Measurements from ENCODE around the gene CDC42EP4.

The CDC42EP4 gene

GRCh38 chr17:73301369-73301768 is 10.4 kb downstream of the CDC42EP4 start:
- no peaks in the 10 kb centered on the region for H3K27me3 ChIP-seq (ENCODE audit: control insufficient read depth in 2 of 2, insufficient read depth in 2 of 2, low read length in 2 of 2)
- peaks cover 3 to 4% of the 10 kb centered on the region in 2 donors for H3K36me3 ChIP-seq (ENCODE audit: control insufficient read depth in 2 of 2, insufficient read depth in 2 of 2, low read length in 2 of 2)
- H3K9ac ChIP-seq (ENCODE audit: low read depth in 1 of 2, low read length in 2 of 2), result no peak overlapping the region
- H3K4me1 ChIP-seq (ENCODE audit: control insufficient read depth in 2 of 2, insufficient read depth in 2 of 2, low read length in 2 of 2), result peaks cover 29 to 30% of the 10 kb centered on the region in 2 donors
- H3K4me3 ChIP-seq (ENCODE audit: low read length in 2 of 2), result no peak overlapping the region
- no peak overlapping the region for H3K27ac ChIP-seq (ENCODE audit: low read depth in 2 of 2, low read length in 2 of 2)
- no peaks in the 10 kb centered on the region for H3K9me3 ChIP-seq (ENCODE audit: control insufficient read depth in 2 of 2, low read length in 2 of 2)

- peak overlapping the region in 1 of 2 donors; percentile 1 for H3K27ac ChIP-seq (ENCODE audit: low read depth in 2 of 2, low read length in 2 of 2)
- H3K27me3 ChIP-seq (ENCODE audit: control insufficient read depth in 2 of 2, insufficient read depth in 2 of 2, low read length in 2 of 2), result no peaks in the 10 kb centered on the region
- H3K9ac ChIP-seq (ENCODE audit: low read depth in 1 of 2, low read length in 2 of 2), result no peak overlapping the region
- H3K4me3 ChIP-seq (ENCODE audit: low read length in 2 of 2), result no peak overlapping the region
- H3K9me3 ChIP-seq (ENCODE audit: control insufficient read depth in 2 of 2, low read length in 2 of 2), result no peaks in the 10 kb centered on the region
- peaks cover 3 to 4% of the 10 kb centered on the region in 2 donors for H3K36me3 ChIP-seq (ENCODE audit: control insufficient read depth in 2 of 2, insufficient read depth in 2 of 2, low read length in 2 of 2)
- peaks cover 19 to 23% of the 10 kb centered on the region in 2 donors for H3K4me1 ChIP-seq (ENCODE audit: control insufficient read depth in 2 of 2, insufficient read depth in 2 of 2, low read length in 2 of 2)
Observed at GRCh38 chr17:73300392-73300791, 11.4 kb downstream of the CDC42EP4 start.

DNA sequence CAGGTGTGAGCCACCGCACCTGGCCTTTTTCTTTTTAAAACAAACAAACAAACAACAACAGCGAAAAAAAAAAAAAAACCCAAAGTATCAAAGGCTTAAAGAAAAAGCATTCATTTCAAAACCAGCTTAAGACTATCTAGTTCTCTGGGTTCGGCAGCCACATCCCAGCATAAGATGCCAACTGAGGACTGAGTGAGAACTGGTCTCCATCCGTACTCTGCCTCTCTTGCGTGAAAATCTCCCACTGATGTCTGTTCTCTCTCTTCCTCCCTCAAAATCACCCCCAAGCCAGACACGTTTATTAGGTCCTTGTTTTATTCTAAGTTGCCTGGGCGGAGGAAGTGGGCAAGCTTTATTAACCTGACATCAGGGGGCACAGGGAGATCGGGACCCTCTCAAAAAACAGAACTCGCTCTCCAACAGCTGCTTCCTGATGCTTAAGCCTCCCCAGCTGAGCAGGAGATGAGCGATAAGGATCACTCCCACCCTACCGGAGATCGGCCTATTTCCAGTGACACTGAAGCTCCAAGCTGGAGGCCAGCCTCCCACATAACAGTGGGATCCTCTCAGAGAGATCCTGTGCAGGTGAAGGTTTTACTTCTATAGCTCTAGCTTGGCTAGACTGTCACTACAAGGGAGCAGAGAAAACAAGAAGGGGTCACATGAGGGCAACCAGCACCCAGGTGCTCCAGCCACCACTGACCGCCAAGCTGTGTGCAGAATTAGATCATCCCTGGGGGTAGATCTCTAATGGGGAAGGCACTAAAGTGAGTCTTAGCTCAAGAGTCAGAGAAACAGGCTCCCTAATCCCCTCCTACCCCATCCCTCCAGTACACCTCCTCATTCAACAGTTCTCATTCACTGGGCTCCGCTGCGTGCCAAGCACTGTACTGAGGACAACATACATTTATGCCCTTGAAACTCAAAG is 13.6 kb downstream of the CDC42EP4 start:
- peaks cover 11 to 20% of the 10 kb centered on the region in 2 donors for H3K4me1 ChIP-seq (ENCODE audit: control insufficient read depth in 2 of 2, insufficient read depth in 2 of 2, low read length in 2 of 2)
- H3K36me3 ChIP-seq (ENCODE audit: control insufficient read depth in 2 of 2, insufficient read depth in 2 of 2, low read length in 2 of 2), result peaks cover 3 to 5% of the 10 kb centered on the region in 2 donors
- H3K27ac ChIP-seq (ENCODE audit: low read depth in 2 of 2, low read length in 2 of 2), result no peak overlapping the region
- H3K9ac ChIP-seq (ENCODE audit: low read depth in 1 of 2, low read length in 2 of 2), result no peak overlapping the region
- no peak overlapping the region for H3K4me3 ChIP-seq (ENCODE audit: low read length in 2 of 2)
- H3K27me3 ChIP-seq (ENCODE audit: control insufficient read depth in 2 of 2, insufficient read depth in 2 of 2, low read length in 2 of 2), result no peaks in the 10 kb centered on the region
- H3K9me3 ChIP-seq (ENCODE audit: control insufficient read depth in 2 of 2, low read length in 2 of 2), result no peaks in the 10 kb centered on the region

GRCh38 chr17:73293480-73293911 is 18.3 kb downstream of the CDC42EP4 start:
- H3K4me3 ChIP-seq (ENCODE audit: low read length in 2 of 2), result no peak overlapping the region
- no peaks in the 10 kb centered on the region for H3K9me3 ChIP-seq (ENCODE audit: control insufficient read depth in 2 of 2, low read length in 2 of 2)
- H3K9ac ChIP-seq (ENCODE audit: low read depth in 1 of 2, low read length in 2 of 2), result no peak overlapping the region
- no peaks in the 10 kb centered on the region for H3K27me3 ChIP-seq (ENCODE audit: control insufficient read depth in 2 of 2, insufficient read depth in 2 of 2, low read length in 2 of 2)
- peaks cover 43 to 52% of the 10 kb centered on the region in 2 donors for H3K4me1 ChIP-seq (ENCODE audit: control insufficient read depth in 2 of 2, insufficient read depth in 2 of 2, low read length in 2 of 2)
- no peak overlapping the region for H3K27ac ChIP-seq (ENCODE audit: low read depth in 2 of 2, low read length in 2 of 2)
- peaks cover 1 to 2% of the 10 kb centered on the region in 2 donors for H3K36me3 ChIP-seq (ENCODE audit: control insufficient read depth in 2 of 2, insufficient read depth in 2 of 2, low read length in 2 of 2)

DNA sequence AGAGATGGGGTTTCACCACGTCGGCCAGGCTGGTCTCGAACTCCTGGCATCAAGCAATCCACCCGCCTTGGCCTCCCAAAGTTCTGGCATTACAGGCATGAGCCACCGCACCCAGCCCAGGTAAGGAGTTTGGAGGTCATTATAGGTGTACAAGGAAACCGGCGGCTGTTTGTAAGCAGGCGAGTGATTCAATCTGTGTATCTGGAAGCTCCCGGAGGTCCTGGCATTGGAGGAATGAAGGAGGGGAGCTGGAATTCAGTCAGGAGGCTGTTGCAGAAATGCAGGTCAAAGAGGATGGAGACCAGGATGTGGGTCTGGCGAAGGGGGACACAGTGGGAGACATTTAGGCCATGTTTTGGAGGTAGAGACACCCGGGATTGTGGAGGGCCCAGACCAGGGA is 18.8 kb downstream of the CDC42EP4 start:
- Histone ChIP-seq H3K36me3 (ENCODE audit: control insufficient read depth in 2 of 2, insufficient read depth in 2 of 2, low read length in 2 of 2) (peaks cover 0 to 2% of the 10 kb centered on the region in 2 donors), H3K27me3 (ENCODE audit: control insufficient read depth in 2 of 2, insufficient read depth in 2 of 2, low read length in 2 of 2) (no peaks in the 10 kb centered on the region), H3K4me3 (ENCODE audit: low read length in 2 of 2) (no peak overlapping the region), H3K4me1 (ENCODE audit: control insufficient read depth in 2 of 2, insufficient read depth in 2 of 2, low read length in 2 of 2) (peaks cover 45 to 51% of the 10 kb centered on the region in 2 donors), H3K27ac (ENCODE audit: low read depth in 2 of 2, low read length in 2 of 2) (no peak overlapping the region), H3K9me3 (ENCODE audit: control insufficient read depth in 2 of 2, low read length in 2 of 2) (no peaks in the 10 kb centered on the region), H3K9ac (ENCODE audit: low read depth in 1 of 2, low read length in 2 of 2) (no peak overlapping the region)

GRCh38 chr17:73292031-73292531 is 19.7 kb downstream of the CDC42EP4 start:
- H3K27me3 ChIP-seq (ENCODE audit: control insufficient read depth in 2 of 2, insufficient read depth in 2 of 2, low read length in 2 of 2), result no peaks in the 10 kb centered on the region
- peaks cover 46 to 57% of the 10 kb centered on the region in 2 donors for H3K4me1 ChIP-seq (ENCODE audit: control insufficient read depth in 2 of 2, insufficient read depth in 2 of 2, low read length in 2 of 2)
- peaks cover 0 to 2% of the 10 kb centered on the region in 2 donors for H3K36me3 ChIP-seq (ENCODE audit: control insufficient read depth in 2 of 2, insufficient read depth in 2 of 2, low read length in 2 of 2)
- peak overlapping the region in 1 of 2 donors; percentile 19 for H3K4me3 ChIP-seq (ENCODE audit: low read length in 2 of 2)
- H3K27ac ChIP-seq (ENCODE audit: low read depth in 2 of 2, low read length in 2 of 2), result peak overlapping the region; percentile 67 to 80
- H3K9me3 ChIP-seq (ENCODE audit: control insufficient read depth in 2 of 2, low read length in 2 of 2), result no peaks in the 10 kb centered on the region
- peak overlapping the region; percentile 24 to 41 for H3K9ac ChIP-seq (ENCODE audit: low read depth in 1 of 2, low read length in 2 of 2)

DNA sequence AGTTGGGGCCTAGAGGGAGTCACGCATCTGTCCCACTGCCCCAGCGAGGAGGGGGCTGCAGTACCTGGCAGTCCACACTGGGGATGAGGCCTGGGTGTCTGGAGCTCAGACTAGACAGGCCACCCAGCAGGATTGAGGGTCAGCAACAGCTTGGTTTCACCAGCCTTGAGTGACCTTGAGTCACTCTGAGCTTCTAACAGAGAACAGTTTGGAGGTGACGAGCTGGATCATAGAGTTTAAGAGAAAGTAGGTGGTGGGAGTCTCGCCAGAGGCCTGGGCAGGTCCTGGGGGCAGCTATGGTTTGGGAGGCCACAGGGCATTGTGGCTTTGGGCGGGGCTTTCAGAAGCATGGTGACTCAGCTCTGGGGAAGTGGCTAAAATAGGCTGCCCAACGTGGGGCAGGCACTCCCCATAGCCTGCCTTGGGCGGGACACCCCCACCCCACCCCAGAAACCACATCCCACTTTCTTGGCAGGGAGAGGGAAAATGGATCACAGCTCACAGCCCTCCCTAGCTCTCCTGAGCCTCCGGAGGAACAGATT is 20.5 kb downstream of the CDC42EP4 start:
- peak overlapping the region; percentile 67 to 80 for H3K27ac ChIP-seq (ENCODE audit: low read depth in 2 of 2, low read length in 2 of 2)
- H3K36me3 ChIP-seq (ENCODE audit: control insufficient read depth in 2 of 2, insufficient read depth in 2 of 2, low read length in 2 of 2), result peaks cover 3 to 6% of the 10 kb centered on the region in 2 donors
- peak overlapping the region; percentile 24 to 41 for H3K9ac ChIP-seq (ENCODE audit: low read depth in 1 of 2, low read length in 2 of 2)
- H3K9me3 ChIP-seq (ENCODE audit: control insufficient read depth in 2 of 2, low read length in 2 of 2), result no peaks in the 10 kb centered on the region
- peaks cover 50 to 57% of the 10 kb centered on the region in 2 donors for H3K4me1 ChIP-seq (ENCODE audit: control insufficient read depth in 2 of 2, insufficient read depth in 2 of 2, low read length in 2 of 2)
- H3K27me3 ChIP-seq (ENCODE audit: control insufficient read depth in 2 of 2, insufficient read depth in 2 of 2, low read length in 2 of 2), result no peaks in the 10 kb centered on the region
- H3K4me3 ChIP-seq (ENCODE audit: low read length in 2 of 2), result peak overlapping the region; percentile 19 to 26

- Histone ChIP-seq H3K4me3 (ENCODE audit: low read length in 2 of 2) (peak overlapping the region; percentile 3 to 26), H3K9ac (ENCODE audit: low read depth in 1 of 2, low read length in 2 of 2) (peak overlapping the region in 1 of 2 donors; percentile 24), H3K4me1 (ENCODE audit: control insufficient read depth in 2 of 2, insufficient read depth in 2 of 2, low read length in 2 of 2) (peaks cover 50 to 57% of the 10 kb centered on the region in 2 donors)
Observed at GRCh38 chr17:73290399-73291259, 21.2 kb downstream of the CDC42EP4 start.

DNA sequence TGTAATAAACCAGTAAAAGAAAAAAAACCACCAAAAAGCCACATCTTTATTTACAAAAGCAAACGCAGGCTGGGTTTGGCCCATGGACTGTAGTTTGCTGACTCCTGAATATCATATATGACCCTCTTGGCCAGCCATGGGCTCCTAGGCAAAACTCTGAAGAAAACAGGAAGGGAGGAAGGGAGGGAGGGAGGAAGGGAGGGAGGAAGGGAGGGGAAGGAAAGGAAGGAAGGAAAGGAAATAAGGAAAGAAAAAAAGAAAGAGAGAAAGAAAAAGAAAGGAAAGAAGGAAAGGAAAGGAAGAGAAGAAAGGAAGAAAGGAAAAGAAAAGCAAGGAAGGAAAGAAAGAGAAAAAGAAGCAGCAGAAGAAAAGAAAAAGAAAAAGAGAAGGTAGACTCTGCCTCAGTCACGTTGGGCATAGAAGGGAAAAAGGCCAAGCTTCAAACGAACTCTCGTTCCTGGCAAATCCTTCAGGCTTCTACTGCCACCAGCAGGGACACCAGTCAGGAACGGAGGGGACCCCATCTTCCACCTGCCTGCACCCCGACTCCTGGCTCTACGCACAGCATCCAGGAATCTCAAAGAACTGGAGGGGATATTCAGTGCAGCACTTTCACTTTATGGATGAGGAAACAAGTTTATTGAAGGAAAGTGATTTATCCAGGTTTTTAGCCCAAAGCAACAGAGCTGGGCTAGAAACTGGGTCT is 22.1 kb downstream of the CDC42EP4 start:
- no peak overlapping the region for H3K4me3 ChIP-seq (ENCODE audit: low read length in 2 of 2)
- H3K9ac ChIP-seq (ENCODE audit: low read depth in 1 of 2, low read length in 2 of 2), result no peak overlapping the region
- H3K36me3 ChIP-seq (ENCODE audit: control insufficient read depth in 2 of 2, insufficient read depth in 2 of 2, low read length in 2 of 2), result peaks cover 17 to 20% of the 10 kb centered on the region in 2 donors
- peak overlapping the region; percentile 74 to 80 for H3K27ac ChIP-seq (ENCODE audit: low read depth in 2 of 2, low read length in 2 of 2)
- H3K27me3 ChIP-seq (ENCODE audit: control insufficient read depth in 2 of 2, insufficient read depth in 2 of 2, low read length in 2 of 2), result no peaks in the 10 kb centered on the region
- peaks cover 50 to 57% of the 10 kb centered on the region in 2 donors for H3K4me1 ChIP-seq (ENCODE audit: control insufficient read depth in 2 of 2, insufficient read depth in 2 of 2, low read length in 2 of 2)
- H3K9me3 ChIP-seq (ENCODE audit: control insufficient read depth in 2 of 2, low read length in 2 of 2), result no peaks in the 10 kb centered on the region

More at GRCh38 chr17:73290399-73291259, 21.2 kb downstream of the CDC42EP4 start:
- Histone ChIP-seq H3K9me3 (ENCODE audit: control insufficient read depth in 2 of 2, low read length in 2 of 2) (no peaks in the 10 kb centered on the region), H3K27ac (ENCODE audit: low read depth in 2 of 2, low read length in 2 of 2) (peak overlapping the region; percentile 74 to 80), H3K27me3 (ENCODE audit: control insufficient read depth in 2 of 2, insufficient read depth in 2 of 2, low read length in 2 of 2) (no peaks in the 10 kb centered on the region), H3K36me3 (ENCODE audit: control insufficient read depth in 2 of 2, insufficient read depth in 2 of 2, low read length in 2 of 2) (peaks cover 8 to 12% of the 10 kb centered on the region in 2 donors)

Data from mucosa of rectum (tissue), 2 donors.